ENCODE measurements around the gene LRWD1.

GRCh38 chr7:102456327-102456726 lies 8.5 kb upstream of the LRWD1 start:
- TF ChIP-seq POLR2AphosphoS5 (IDR thresholded peaks at IDR 0.05) (no peak), POLR2A (IDR thresholded peaks at IDR 0.05) (no peak), CTCF (IDR thresholded peaks at IDR 0.05) (no peak)

Measured in stomach (tissue), 4 donors.